K562 (cell line): Measurements from ENCODE around the gene ZNF800. TPM values are rescaled to one million over a fixed set of nuclear protein-coding genes. Genes with fewer than 3 reads are reported as not detected.
A peak's percentile ranks its signal among the peaks of the same experiment; 100 is the strongest.

Experiments used
- CCAR2 ChIP-seq: fragments of 200-400 bp; formaldehyde crosslinking; IDR thresholded peaks from 2 replicates; pipeline ENCODE4 v1.6.1; 2017; ENCODE audit warnings: mild to moderate bottlenecking, low read depth, low read length
- CREB1 ChIP-seq, 2 experiments: sonication (generic) in 1 of 2; formaldehyde crosslinking in 1 of 2; IDR thresholded peaks; 2 replicates each; pipeline versions ENCODE4 v1.6.1 to v1.8.0; 2012 to 2022; ENCODE audit warnings: inconsistent platforms in 1 of 2, mild to moderate bottlenecking in 1 of 2, missing genetic modification reagents in 1 of 2, moderate library complexity in 1 of 2
- DDX20 ChIP-seq: fragments of 450-650 bp; IDR thresholded peaks from 2 replicates; pipeline ENCODE4 v1.6.1; 2016; ENCODE audit warnings: missing genetic modification characterization, low read depth, mild to moderate bottlenecking, missing compliant biosample characterization, moderate library complexity
- DNMT1 ChIP-seq: fragments of 450-650 bp; IDR thresholded peaks from 2 replicates; pipeline ENCODE4 v1.6.1; 2016; ENCODE audit warnings: antibody characterized with exemption, mild to moderate bottlenecking
- EP300 ChIP-seq: IDR thresholded peaks from 2 replicates; pipeline ENCODE4 v1.6.1; 2012; ENCODE audit warnings: low read length, improper control_type of control experiment
- FOXJ2 ChIP-seq: fragments of 200-800 bp; sonication (Bioruptor generic); IDR thresholded peaks from 2 replicates; pipeline ENCODE4 v1.6.1; 2016; ENCODE audit warnings: missing genetic modification characterization, missing compliant biosample characterization
- MECOM ChIP-seq: fragments of 250-450 bp; sonication (Bioruptor Pico); IDR thresholded peaks from 2 replicates; pipeline ENCODE4 v1.8.0; 2022; ENCODE audit warnings: inconsistent platforms
- SAFB ChIP-seq: fragments of 200-400 bp; formaldehyde crosslinking; IDR thresholded peaks from 2 replicates; pipeline ENCODE4 v1.6.1; 2017; ENCODE audit warnings: low read depth, low read length, borderline replicate concordance
- SIN3A ChIP-seq, 2 experiments: fragments of 150-350 bp in 1 of 2; IDR thresholded peaks; 2 replicates each; pipeline ENCODE4 v1.6.1; 2011 to 2016; ENCODE audit warnings: borderline replicate concordance in 2 of 2, low read depth in 2 of 2, low read length in 2 of 2, mild to moderate bottlenecking in 2 of 2, moderate library complexity in 2 of 2; ENCODE audit not compliant: control insufficient read depth in 1 of 2
- SMAD2 ChIP-seq: fragments of 150-350 bp; IDR thresholded peaks from 2 replicates; pipeline ENCODE4 v1.6.1; 2014; ENCODE audit warnings: low read depth, mild to moderate bottlenecking, low read length
- TRIM24 ChIP-seq, 2 experiments: fragments of 450-650 bp; IDR thresholded peaks; 2 replicates each; pipeline ENCODE4 v1.6.1; 2016
- TRIM28 ChIP-seq: fragments of 450-650 bp; IDR thresholded peaks from 2 replicates; pipeline ENCODE4 v1.6.1; 2017
- ZBTB1 ChIP-seq: sonication (generic); formaldehyde crosslinking; IDR thresholded peaks from 2 replicates; pipeline ENCODE4 v1.8.1; 2023; ENCODE audit warnings: missing genetic modification reagents, low read depth, mild to moderate bottlenecking, borderline replicate concordance
- ZBTB7A ChIP-seq: IDR thresholded peaks from 2 replicates; pipeline ENCODE4 v1.6.1; 2011; ENCODE audit warnings: low read depth, mild to moderate bottlenecking, low read length, moderate library complexity, borderline replicate concordance; ENCODE audit not compliant: control insufficient read depth
- ZC3H11A ChIP-seq: IDR thresholded peaks from 2 replicates; pipeline ENCODE4 v1.6.1; 2012; ENCODE audit warnings: low read depth, low read length, improper control_type of control experiment
- ZNF124 ChIP-seq: sonication (generic); formaldehyde crosslinking; IDR thresholded peaks from 2 replicates; pipeline ENCODE4 v1.8.1; 2022; ENCODE audit warnings: missing genetic modification reagents
- ZNF436 ChIP-seq: fragments of 250-450, 450-650 bp; sonication (Bioruptor Pico); formaldehyde crosslinking; IDR thresholded peaks from 2 replicates; pipeline ENCODE4 v1.7.0; 2020; ENCODE audit warnings: mild to moderate bottlenecking
- ZNF696 ChIP-seq: fragments of 250-450 bp; sonication (Bioruptor Pico); conservative IDR thresholded peaks from 2 replicates; pipeline ENCODE4 v1.4.0; 2020; ENCODE audit warnings: mild to moderate bottlenecking, moderate library complexity
- polyA plus RNA-seq, 8 experiments: library from polyadenylated mRNA; depleted of rRNA in 4 of 8; stranded (reverse) in 5 of 8; unstranded in 3 of 8; fragments of >200 nt; fragmentation: Nextera tagmentation in 2 of 8; fragmentation: Illumina TruSeq in 1 of 8; extraction: Ambion mirVana in 2 of 8; extraction: Trizol in 1 of 8; gene quantifications; 2 replicates each; pipeline versions ENCODE4 v1.2.1 to v1.2.3, GENCODE V29; 2011 to 2014; ENCODE audit warnings: inconsistent platforms in 1 of 8, missing spikeins in 1 of 8
- total RNA-seq, 7 experiments: library from RNA; depleted of rRNA in 6 of 7; stranded (reverse); fragments of >200 nt in 6 of 7; fragmentation: Illumina TruSeq in 2 of 7; extraction: Trizol in 2 of 7; gene quantifications; 2 replicates each; pipeline versions ENCODE4 v1.2.1 to v1.2.3, GENCODE V29; 2011 to 2021; ENCODE audit warnings: low replicate concordance in 1 of 7
- TF ChIP-seq, protein P1 (sequence below): fragments of 250-450 bp; sonication (Bioruptor Pico); IDR thresholded peaks from 2 replicates; pipeline ENCODE4 v1.5.0; 2022; ENCODE audit warnings: mild to moderate bottlenecking
- TF ChIP-seq, protein P2 (sequence below), 2 experiments: IDR thresholded peaks in 1 of 2; conservative IDR thresholded peaks in 1 of 2; 2 replicates each; pipeline ENCODE4 v1.6.1; 2016; ENCODE audit warnings: low read depth in 2 of 2, mild to moderate bottlenecking in 1 of 2, missing compliant biosample characterization in 1 of 2, missing genetic modification characterization in 1 of 2, moderate library complexity in 1 of 2
- TF ChIP-seq, protein P3 (sequence below): fragments of 450-650 bp; IDR thresholded peaks from 2 replicates; pipeline ENCODE4 v1.6.1; 2016; ENCODE audit warnings: mild to moderate bottlenecking

Gene ZNF800
- total and polyA plus RNA-seq, 9 of the 15 experiments (the other 6 are each of a cell fraction or from before 2014, with no cell fraction given), result 7.5 to 58.3 (median 33.4) TPM

DNA sequence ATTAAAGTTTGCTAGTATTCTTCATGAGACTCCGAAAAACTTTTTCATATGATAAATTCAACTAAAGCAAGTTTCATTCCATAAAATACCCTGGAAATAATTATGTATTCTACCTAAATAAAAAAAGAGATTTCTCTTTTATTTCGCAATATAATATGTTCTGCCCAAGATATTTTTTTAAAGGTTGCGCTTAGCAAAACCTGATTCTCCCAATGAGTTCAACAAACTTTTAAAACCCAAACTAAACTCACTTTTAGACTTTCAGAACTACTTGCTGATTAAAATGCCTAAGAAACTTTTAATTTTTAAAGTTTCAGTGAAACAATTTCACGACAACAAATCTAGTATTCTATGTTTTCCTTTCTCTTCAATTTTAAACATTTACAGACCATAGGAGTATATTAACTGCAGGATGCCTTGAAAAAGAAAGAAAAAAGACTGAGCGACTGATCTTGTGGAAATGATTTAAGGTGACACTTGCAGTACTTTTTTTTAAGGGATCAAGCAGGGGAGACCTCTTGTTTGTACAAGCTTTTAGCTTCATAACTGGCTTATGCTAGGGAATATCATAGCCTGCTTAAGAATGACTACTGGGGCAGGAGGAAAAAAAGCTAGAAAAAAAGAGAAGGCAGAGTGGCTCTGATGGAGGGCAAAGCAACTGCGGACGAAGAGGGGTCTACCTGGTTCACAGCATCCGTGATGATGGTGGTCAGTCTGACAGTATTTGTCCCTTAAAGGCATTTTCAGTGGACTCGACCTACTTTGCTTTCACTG lies 1.5 kb downstream of the ZNF800 start (continued):
- TF ChIP-seq SAFB (no peak), ZNF436 (CRISPR knock-in tag) (no peak), ZBTB7A (no peak), ZNF696 (CRISPR knock-in tag) (no peak), ZNF124 (CRISPR knock-in tag) (no peak), MECOM (CRISPR knock-in tag) (no peak), TRIM24 (IDR thresholded peaks at IDR 0.05) (no peak), FOXJ2 (tag) (0 out of 2 replicates have a peak, but pooled peaks have one; percentile 24), CREB1 (IDR thresholded peaks at IDR 0.05) (no peak), CREB1 (CRISPR knock-in tag; IDR thresholded peaks at IDR 0.05) (no peak), SMAD2 (no peak), TRIM28 (no peak), DDX20 (no peak), ZBTB1 (CRISPR knock-in tag) (no peak), SIN3A (IDR thresholded peaks at IDR 0.05; ENCODE audit: borderline replicate concordance in 2 of 2, control insufficient read depth in 1 of 2, low read depth in 2 of 2, low read length in 2 of 2) (no peak), CCAR2 (no peak), EP300 (no peak), DNMT1 (peak; percentile 85; the same call in 1 of the 2 replicates), ZC3H11A (no peak)
- TF ChIP-seq, protein P1, sequence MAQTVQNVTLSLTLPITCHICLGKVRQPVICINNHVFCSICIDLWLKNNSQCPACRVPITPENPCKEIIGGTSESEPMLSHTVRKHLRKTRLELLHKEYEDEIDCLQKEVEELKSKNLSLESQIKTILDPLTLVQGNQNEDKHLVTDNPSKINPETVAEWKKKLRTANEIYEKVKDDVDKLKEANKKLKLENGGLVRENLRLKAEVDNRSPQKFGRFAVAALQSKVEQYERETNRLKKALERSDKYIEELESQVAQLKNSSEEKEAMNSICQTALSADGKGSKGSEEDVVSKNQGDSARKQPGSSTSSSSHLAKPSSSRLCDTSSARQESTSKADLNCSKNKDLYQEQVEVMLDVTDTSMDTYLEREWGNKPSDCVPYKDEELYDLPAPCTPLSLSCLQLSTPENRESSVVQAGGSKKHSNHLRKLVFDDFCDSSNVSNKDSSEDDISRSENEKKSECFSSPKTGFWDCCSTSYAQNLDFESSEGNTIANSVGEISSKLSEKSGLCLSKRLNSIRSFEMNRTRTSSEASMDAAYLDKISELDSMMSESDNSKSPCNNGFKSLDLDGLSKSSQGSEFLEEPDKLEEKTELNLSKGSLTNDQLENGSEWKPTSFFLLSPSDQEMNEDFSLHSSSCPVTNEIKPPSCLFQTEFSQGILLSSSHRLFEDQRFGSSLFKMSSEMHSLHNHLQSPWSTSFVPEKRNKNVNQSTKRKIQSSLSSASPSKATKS, result no peak
- TF ChIP-seq, protein P2, sequence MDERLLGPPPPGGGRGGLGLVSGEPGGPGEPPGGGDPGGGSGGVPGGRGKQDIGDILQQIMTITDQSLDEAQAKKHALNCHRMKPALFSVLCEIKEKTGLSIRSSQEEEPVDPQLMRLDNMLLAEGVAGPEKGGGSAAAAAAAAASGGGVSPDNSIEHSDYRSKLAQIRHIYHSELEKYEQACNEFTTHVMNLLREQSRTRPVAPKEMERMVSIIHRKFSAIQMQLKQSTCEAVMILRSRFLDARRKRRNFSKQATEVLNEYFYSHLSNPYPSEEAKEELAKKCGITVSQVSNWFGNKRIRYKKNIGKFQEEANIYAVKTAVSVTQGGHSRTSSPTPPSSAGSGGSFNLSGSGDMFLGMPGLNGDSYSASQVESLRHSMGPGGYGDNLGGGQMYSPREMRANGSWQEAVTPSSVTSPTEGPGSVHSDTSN (CRISPR knock-in tag; IDR thresholded peaks at IDR 0.05; ENCODE audit: low read depth), result no peak
- TF ChIP-seq, protein P2 (tag; conservative IDR thresholded peaks at IDR 0.05; ENCODE audit: low read depth), result peak; percentile 86
- TF ChIP-seq, protein P3, sequence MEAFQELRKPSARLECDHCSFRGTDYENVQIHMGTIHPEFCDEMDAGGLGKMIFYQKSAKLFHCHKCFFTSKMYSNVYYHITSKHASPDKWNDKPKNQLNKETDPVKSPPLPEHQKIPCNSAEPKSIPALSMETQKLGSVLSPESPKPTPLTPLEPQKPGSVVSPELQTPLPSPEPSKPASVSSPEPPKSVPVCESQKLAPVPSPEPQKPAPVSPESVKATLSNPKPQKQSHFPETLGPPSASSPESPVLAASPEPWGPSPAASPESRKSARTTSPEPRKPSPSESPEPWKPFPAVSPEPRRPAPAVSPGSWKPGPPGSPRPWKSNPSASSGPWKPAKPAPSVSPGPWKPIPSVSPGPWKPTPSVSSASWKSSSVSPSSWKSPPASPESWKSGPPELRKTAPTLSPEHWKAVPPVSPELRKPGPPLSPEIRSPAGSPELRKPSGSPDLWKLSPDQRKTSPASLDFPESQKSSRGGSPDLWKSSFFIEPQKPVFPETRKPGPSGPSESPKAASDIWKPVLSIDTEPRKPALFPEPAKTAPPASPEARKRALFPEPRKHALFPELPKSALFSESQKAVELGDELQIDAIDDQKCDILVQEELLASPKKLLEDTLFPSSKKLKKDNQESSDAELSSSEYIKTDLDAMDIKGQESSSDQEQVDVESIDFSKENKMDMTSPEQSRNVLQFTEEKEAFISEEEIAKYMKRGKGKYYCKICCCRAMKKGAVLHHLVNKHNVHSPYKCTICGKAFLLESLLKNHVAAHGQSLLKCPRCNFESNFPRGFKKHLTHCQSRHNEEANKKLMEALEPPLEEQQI, result no peak
